ENCODE measurements around the gene GUCA2B. TPM values are rescaled to one million over a fixed set of nuclear protein-coding genes. Genes with fewer than 3 reads are reported as not detected.

GUCA2B gene
- total RNA-seq = not detected

DNA sequence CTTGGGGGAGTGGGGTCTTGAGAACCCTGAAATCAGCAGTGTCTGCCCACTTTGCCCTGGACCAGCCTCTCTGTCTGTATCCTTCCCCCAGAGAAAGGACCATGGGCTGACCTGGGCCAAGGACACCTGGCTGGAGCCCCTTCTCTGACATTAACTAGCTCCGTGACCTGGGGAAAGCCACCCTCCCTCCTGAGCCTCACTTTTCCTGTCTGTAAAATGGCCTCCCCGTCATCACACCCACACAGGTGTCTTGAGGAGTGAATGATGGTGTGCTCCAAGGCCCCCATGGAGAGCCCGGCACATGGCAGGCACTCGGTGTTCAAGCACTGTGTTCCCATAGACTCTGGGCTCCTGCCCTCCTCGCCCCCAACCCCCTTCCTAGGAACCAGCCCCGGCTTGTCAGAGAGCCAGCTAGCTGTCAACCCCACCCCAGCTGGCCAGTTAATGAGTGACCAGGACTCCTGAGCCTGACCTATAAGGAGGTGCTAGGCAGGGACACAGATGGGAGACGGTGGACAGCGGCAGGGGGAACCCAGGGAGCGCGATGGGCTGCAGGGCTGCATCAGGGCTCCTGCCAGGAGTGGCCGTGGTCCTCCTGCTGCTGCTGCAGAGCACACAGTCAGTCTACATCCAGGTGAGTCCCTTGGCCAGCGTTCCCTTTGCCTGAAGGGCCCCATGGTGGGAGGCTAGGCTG is at the start of gene GUCA2B:
Gene GUCA2B, plus strand, starts transcription at position 504 of the 694 bp plus-strand sequence. Its CDS starts 41 bp downstream, at position 545.
- Mint-ChIP-seq H3K27ac (no peak within 1 kb of the TSS), H3K27me3 (ENCODE audit: low read depth) (peaks cover 6% of the 10 kb centered on the region), H3K4me1 (ENCODE audit: low read depth) (peaks cover 7% of the 10 kb centered on the region), H3K9me3 (ENCODE audit: insufficient read depth) (no peaks in the 10 kb centered on the region), H3K4me3 (no peak within 1 kb of the TSS), H3K36me3 (ENCODE audit: low read depth) (no peaks in the 10 kb centered on the region)
- ChIA-PET POLR2A (no interaction called here), CTCF (no interaction called here)
- no peak for ATAC-seq
- no peak for DNase-seq

DNA sequence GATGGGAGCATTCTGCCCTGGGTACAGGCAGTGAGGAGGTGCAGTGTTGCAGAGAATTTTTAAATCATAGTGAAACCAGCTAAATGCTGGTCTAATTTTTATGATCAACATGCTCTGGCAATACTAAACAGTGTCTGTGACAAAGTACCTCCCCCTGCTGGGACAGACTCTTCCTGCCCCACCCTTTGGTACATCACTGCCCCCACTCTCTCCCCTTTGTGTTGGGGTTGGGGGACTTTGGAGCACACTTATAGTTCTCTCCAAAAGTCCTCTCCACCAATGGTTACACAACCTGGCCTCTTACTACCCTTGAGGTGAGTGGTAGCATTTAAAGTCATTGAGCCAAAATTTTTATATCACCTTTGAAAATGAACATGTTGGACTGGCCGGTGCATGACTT is 48.2 kb upstream of the GUCA2B start:
- DNase-seq (no peak), ATAC-seq (no peak)
- no peak overlapping the region for H3K27ac Mint-ChIP-seq
- ChIA-PET CTCF (no interaction called here), POLR2A (no interaction called here)
- H3K4me3 Mint-ChIP-seq = no peak overlapping the region
- no peaks in the 10 kb centered on the region for H3K4me1 Mint-ChIP-seq (ENCODE audit: low read depth)
- no peaks in the 10 kb centered on the region for H3K36me3 Mint-ChIP-seq (ENCODE audit: low read depth)
- peaks cover 4% of the 10 kb centered on the region for H3K9me3 Mint-ChIP-seq (ENCODE audit: insufficient read depth)
- H3K27me3 Mint-ChIP-seq (ENCODE audit: low read depth) = peaks cover 22% of the 10 kb centered on the region

DNA sequence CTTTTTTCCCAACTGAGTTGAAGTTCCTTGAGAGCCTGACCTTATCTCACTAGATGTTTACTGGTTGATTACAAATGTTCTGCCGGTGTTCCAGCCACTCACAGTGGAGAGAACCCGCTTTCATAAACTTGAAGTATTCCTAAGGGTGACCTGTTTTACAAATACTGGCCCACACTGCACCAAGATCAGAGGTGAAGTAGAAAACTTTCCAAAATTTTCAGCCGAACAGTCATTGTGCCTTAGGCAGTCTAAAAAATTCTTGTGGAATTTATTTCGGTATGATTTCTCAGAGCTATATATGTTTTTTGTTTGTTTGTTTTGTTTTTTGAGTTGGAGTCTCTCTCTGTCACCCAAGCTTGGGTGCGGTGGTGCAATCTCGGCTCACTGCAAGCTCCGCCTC is 44.9 kb upstream of the GUCA2B start:
- POLR2A ChIA-PET = interaction anchor here (0.7 kb wide), 1 partner anchor 12 kb away, joined by 3 read pairs; no protein-coding TSS in a partner anchor
- ATAC-seq (no peak), DNase-seq (no peak)
- Mint-ChIP-seq H3K4me1 (ENCODE audit: low read depth) (no peaks in the 10 kb centered on the region), H3K36me3 (ENCODE audit: low read depth) (no peaks in the 10 kb centered on the region), H3K27ac (no peak overlapping the region), H3K4me3 (no peak overlapping the region), H3K27me3 (ENCODE audit: low read depth) (peaks cover 14% of the 10 kb centered on the region), H3K9me3 (ENCODE audit: insufficient read depth) (no peaks in the 10 kb centered on the region)
- CTCF ChIA-PET = interaction anchor here (1.5 kb wide), 1 partner anchor 65 kb away, joined by 3 read pairs; no protein-coding TSS in a partner anchor

DNA sequence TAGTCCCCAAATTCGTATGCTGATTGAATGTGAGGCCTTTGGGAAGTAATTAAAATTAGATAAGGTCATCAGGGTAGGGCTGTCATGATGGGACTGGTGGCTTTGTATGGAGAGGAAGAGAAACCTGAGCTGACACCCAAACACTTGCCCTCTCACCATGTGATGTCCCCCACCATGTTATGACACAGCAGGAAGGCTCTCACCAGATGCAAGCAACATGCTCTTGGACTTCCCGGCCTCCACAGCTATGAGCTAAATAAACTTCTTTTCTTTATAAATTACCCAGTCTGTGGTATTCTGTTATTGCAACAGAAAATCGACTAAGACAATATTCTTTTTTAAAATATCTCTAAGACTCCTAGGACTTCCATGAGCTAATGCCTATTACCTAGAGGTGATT is 43.6 kb upstream of the GUCA2B start:
- peaks cover 14% of the 10 kb centered on the region for H3K27me3 Mint-ChIP-seq (ENCODE audit: low read depth)
- ChIA-PET POLR2A (no interaction called here), CTCF (interaction anchor here (1.5 kb wide), 1 partner anchor 64 kb away, joined by 3 read pairs; no protein-coding TSS in a partner anchor)
- H3K4me1 Mint-ChIP-seq (ENCODE audit: low read depth) = no peaks in the 10 kb centered on the region
- no peaks in the 10 kb centered on the region for H3K9me3 Mint-ChIP-seq (ENCODE audit: insufficient read depth)
- no peak overlapping the region for H3K27ac Mint-ChIP-seq
- DNase-seq (no peak), ATAC-seq (no peak)
- H3K36me3 Mint-ChIP-seq (ENCODE audit: low read depth) = no peaks in the 10 kb centered on the region
- H3K4me3 Mint-ChIP-seq = no peak overlapping the region

DNA sequence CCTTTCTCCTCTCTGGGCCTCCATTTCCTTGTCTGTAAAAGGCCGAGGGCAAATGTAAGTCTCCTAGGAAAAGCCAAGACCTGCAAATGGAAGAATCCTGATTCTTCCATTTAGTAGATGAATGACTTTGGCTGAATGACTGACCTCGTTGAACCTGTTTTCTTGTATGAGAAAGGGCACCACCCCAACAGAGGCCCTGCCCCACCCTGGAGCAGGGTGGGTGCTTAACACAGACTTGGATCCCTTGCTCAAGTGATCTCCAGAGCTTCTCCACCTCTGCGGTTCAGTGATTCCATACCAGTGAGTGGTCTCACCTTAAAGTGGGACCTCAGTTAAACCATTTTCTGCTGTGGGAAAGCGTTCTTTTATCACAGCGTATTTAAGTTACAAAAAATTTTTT is 39.0 kb upstream of the GUCA2B start:
- no peak overlapping the region for H3K4me3 Mint-ChIP-seq
- ATAC-seq = no peak
- no peaks in the 10 kb centered on the region for H3K36me3 Mint-ChIP-seq (ENCODE audit: low read depth)
- ChIA-PET CTCF (no interaction called here), POLR2A (no interaction called here)
- H3K27ac Mint-ChIP-seq = no peak overlapping the region
- H3K27me3 Mint-ChIP-seq (ENCODE audit: low read depth) = peaks cover 27% of the 10 kb centered on the region
- no peaks in the 10 kb centered on the region for H3K9me3 Mint-ChIP-seq (ENCODE audit: insufficient read depth)
- no peaks in the 10 kb centered on the region for H3K4me1 Mint-ChIP-seq (ENCODE audit: low read depth)
- no peak for DNase-seq

DNA sequence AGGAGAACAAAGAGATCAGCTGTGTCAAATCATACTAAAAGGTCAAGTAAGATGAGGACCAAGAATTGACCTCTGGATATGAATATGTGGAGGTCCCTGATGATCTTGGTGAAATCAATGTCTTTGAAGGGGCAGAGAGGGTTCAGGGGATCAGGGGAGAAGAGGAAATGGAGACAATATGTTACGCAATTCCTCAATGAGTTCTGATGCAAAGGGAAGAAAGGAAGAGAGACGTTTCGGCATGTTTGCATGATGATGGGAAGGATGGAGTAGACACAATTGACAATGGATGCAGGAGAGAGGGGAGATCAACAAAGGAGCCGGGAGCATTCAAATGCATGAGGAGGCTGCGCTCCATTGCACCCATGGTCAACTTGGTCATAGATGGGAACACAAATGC is 36.0 kb upstream of the GUCA2B start:
- POLR2A ChIA-PET = interaction anchor here (0.5 kb wide), 1 partner anchor 113 kb away, joined by 3 read pairs; no protein-coding TSS in a partner anchor

DNA sequence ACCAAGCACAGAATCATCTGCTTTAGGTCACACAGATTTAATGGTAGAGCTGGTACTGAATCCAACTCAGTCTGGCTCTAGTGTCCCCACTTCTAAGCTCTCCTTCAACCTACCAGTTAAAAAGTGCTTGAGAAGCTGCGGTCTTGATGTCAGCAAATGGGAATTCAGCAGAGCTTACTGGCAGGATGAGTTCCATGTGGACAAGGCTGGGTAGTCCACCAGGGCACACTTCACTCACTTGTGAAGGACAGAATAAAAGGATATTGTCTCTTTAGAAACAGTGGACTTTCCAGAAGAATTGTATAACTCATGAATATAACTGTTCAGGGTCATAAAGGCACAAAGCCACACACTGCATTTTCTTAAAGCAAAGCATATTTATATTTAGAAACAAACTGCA is 35.1 kb upstream of the GUCA2B start:
- no peak overlapping the region for H3K27ac Mint-ChIP-seq
- DNase-seq (no peak), ATAC-seq (no peak)
- H3K36me3 Mint-ChIP-seq (ENCODE audit: low read depth) = no peaks in the 10 kb centered on the region
- H3K4me3 Mint-ChIP-seq = no peak overlapping the region
- peaks cover 23% of the 10 kb centered on the region for H3K27me3 Mint-ChIP-seq (ENCODE audit: low read depth)
- no peaks in the 10 kb centered on the region for H3K9me3 Mint-ChIP-seq (ENCODE audit: insufficient read depth)
- no peaks in the 10 kb centered on the region for H3K4me1 Mint-ChIP-seq (ENCODE audit: low read depth)
- POLR2A ChIA-PET = interaction anchor here (0.5 kb wide), 1 partner anchor 114 kb away, joined by 3 read pairs; no protein-coding TSS in a partner anchor
- CTCF ChIA-PET = interaction anchor here (0.8 kb wide), 1 partner anchor 544 kb away, joined by 3 read pairs; no protein-coding TSS in a partner anchor

More for the DNA sequence above, 36.0 kb upstream of the GUCA2B start:
- no peak for ATAC-seq
- Mint-ChIP-seq H3K9me3 (ENCODE audit: insufficient read depth) (no peaks in the 10 kb centered on the region), H3K4me3 (no peak overlapping the region), H3K36me3 (ENCODE audit: low read depth) (no peaks in the 10 kb centered on the region), H3K27ac (no peak overlapping the region), H3K4me1 (ENCODE audit: low read depth) (no peaks in the 10 kb centered on the region), H3K27me3 (ENCODE audit: low read depth) (peaks cover 23% of the 10 kb centered on the region)
- DNase-seq = no peak
- CTCF ChIA-PET = interaction anchor here (0.6 kb wide), 1 partner anchor 175 kb away, joined by 3 read pairs; no protein-coding TSS in a partner anchor

DNA sequence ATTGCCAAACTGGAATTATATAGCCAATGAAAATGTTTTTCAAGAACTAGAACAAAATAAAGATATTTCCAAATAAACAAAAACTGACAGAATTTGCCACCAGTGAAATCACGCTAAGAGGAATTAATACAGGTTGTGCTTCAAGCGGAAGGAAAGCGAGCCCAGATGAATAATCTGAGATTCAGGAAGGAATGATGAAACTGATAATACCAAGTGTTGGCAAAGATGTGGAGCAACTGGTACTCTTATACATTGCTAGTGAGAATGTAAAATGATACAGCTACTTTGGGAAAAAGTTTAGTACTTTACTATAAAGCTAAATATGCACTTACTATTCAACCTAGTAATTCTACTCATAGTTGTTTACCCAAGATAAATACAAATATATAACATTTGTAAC is 30.8 kb upstream of the GUCA2B start:
- H3K27me3 Mint-ChIP-seq (ENCODE audit: low read depth) = peaks cover 12% of the 10 kb centered on the region
- no peak overlapping the region for H3K4me3 Mint-ChIP-seq
- ChIA-PET CTCF (no interaction called here), POLR2A (no interaction called here)
- H3K36me3 Mint-ChIP-seq (ENCODE audit: low read depth) = no peaks in the 10 kb centered on the region
- no peak overlapping the region for H3K27ac Mint-ChIP-seq
- no peak for ATAC-seq
- H3K4me1 Mint-ChIP-seq (ENCODE audit: low read depth) = no peaks in the 10 kb centered on the region
- no peak for DNase-seq
- H3K9me3 Mint-ChIP-seq (ENCODE audit: insufficient read depth) = no peaks in the 10 kb centered on the region

DNA sequence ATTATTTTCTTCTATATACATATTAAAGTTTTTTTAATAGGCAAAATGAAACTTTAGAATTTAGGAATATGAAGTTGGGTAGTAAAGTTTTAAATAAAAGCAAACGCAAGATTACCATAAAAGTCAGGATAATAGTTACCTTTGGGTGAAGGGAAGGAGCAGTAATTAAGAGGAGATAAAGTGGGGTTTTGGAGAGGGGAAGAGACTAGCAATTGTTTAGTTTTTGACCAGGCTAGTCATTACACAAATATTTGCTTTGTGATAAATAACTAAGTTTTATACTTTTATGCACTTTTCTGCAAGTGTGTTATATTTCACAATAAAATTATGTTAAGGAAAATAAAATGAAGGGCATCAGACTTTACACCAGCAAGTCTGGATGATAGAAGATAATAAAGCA is 27.7 kb upstream of the GUCA2B start:
- Mint-ChIP-seq H3K36me3 (ENCODE audit: low read depth) (no peaks in the 10 kb centered on the region), H3K27me3 (ENCODE audit: low read depth) (peaks cover 22% of the 10 kb centered on the region), H3K4me1 (ENCODE audit: low read depth) (no peaks in the 10 kb centered on the region), H3K9me3 (ENCODE audit: insufficient read depth) (no peaks in the 10 kb centered on the region), H3K4me3 (no peak overlapping the region), H3K27ac (no peak overlapping the region)
- DNase-seq (no peak), ATAC-seq (no peak)
- CTCF ChIA-PET = no interaction called here
- POLR2A ChIA-PET = no interaction called here

DNA sequence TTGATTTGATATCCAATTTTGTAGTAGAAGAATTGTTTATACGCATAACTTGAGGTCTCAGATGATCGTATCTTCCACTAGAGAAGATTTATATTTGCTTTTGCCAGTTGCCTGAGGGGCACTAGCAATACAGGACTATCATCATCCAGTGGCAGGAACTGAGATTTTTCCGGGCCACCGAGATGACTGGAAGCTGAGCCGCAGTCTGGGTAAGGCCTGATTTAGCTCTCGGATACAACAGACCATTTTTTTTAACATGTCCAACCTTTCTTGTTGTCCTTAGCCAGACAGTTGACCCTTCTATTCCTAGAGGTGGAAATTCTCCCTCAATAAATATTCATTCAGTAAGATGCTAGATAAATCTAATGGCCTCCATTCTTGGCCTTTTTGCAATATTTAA is 25.4 kb upstream of the GUCA2B start:
- Mint-ChIP-seq H3K9me3 (ENCODE audit: insufficient read depth) (no peaks in the 10 kb centered on the region), H3K36me3 (ENCODE audit: low read depth) (no peaks in the 10 kb centered on the region), H3K27me3 (ENCODE audit: low read depth) (peaks cover 17% of the 10 kb centered on the region), H3K4me1 (ENCODE audit: low read depth) (no peaks in the 10 kb centered on the region), H3K4me3 (no peak overlapping the region), H3K27ac (no peak overlapping the region)
- no peak for ATAC-seq
- POLR2A ChIA-PET = no interaction called here
- DNase-seq = no peak
- CTCF ChIA-PET = no interaction called here

DNA sequence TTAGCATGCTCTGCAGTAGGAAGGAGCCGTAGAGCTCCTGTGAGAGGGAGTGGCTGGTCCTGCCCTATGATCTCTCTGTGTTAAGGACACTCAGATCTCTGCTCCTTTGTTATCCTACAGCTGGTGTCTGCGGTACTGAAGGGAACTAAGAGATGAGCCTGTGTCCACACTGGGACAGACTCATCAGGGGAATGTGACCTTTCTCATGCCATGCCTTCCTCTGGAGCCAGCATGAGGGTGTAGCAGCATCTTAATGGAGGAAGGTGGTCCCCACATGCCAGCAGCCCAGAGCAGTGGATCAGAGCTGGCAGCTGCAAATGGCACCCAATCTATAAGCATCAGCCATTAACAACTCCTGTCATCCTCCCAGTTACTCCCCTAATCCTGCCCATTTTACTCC is 24.7 kb upstream of the GUCA2B start:
- no peaks in the 10 kb centered on the region for H3K9me3 Mint-ChIP-seq (ENCODE audit: insufficient read depth)
- ATAC-seq (no peak), DNase-seq (no peak)
- no peaks in the 10 kb centered on the region for H3K36me3 Mint-ChIP-seq (ENCODE audit: low read depth)
- H3K4me3 Mint-ChIP-seq = no peak overlapping the region
- no peaks in the 10 kb centered on the region for H3K4me1 Mint-ChIP-seq (ENCODE audit: low read depth)
- ChIA-PET POLR2A (no interaction called here), CTCF (no interaction called here)
- no peak overlapping the region for H3K27ac Mint-ChIP-seq
- peaks cover 17% of the 10 kb centered on the region for H3K27me3 Mint-ChIP-seq (ENCODE audit: low read depth)

DNA sequence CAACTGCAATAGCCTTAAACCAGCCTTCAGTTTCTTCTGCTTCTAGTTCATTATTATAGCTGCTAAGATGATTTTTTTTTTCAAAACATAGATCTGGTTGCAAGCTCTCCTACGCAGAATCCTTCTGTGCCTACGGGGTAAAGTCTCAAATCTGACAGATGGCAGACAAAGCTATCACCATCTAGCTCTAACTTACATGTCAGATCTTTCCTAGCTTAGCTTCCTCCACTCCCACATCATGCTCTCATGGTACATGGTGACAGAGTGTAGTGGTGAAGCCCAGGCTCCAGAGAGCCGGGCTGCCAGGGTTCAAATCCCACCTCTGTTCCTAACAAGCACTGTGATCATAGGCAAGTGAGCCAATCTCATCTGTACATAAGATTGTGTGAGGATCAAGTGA is 24.2 kb upstream of the GUCA2B start:
- H3K4me1 Mint-ChIP-seq (ENCODE audit: low read depth) = no peaks in the 10 kb centered on the region
- H3K36me3 Mint-ChIP-seq (ENCODE audit: low read depth) = no peaks in the 10 kb centered on the region
- CTCF ChIA-PET = no interaction called here
- no peak for DNase-seq
- no peak overlapping the region for H3K27ac Mint-ChIP-seq
- ATAC-seq = no peak
- no peak overlapping the region for H3K4me3 Mint-ChIP-seq
- POLR2A ChIA-PET = no interaction called here
- no peaks in the 10 kb centered on the region for H3K9me3 Mint-ChIP-seq (ENCODE audit: insufficient read depth)
- H3K27me3 Mint-ChIP-seq (ENCODE audit: low read depth) = peaks cover 17% of the 10 kb centered on the region
